EL (cell line): ENCODE results near the gene SUGCT.

Experiments used
- DNase-seq: peaks from one replicate; pipeline ENCODE4 v3.0.0-alpha.2; 2016

The SUGCT gene

GRCh38 chr7:40755438-40755837, 620.6 kb downstream of the SUGCT start:
- DNase-seq: no peak

DNA sequence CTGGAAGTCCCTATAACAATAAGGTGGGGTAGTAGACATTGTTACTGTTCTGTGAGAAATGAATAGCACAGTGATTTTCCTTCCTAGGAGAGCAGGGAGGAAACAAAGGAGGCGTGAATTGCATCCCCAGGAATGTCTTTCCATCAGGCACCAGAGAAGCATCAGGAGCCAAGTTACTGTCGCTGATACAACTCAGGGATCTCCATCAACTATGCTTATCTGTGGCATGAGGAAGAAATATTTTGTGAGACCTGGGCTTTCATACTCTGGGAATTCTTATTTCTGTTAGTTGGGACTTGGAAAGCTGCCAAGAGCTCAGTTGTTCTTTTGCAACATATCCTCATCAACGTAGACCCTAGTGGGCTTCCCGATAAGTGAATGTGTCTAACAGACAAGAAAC, 622.3 kb downstream of the SUGCT start:
- DNase-seq: no peak

DNA sequence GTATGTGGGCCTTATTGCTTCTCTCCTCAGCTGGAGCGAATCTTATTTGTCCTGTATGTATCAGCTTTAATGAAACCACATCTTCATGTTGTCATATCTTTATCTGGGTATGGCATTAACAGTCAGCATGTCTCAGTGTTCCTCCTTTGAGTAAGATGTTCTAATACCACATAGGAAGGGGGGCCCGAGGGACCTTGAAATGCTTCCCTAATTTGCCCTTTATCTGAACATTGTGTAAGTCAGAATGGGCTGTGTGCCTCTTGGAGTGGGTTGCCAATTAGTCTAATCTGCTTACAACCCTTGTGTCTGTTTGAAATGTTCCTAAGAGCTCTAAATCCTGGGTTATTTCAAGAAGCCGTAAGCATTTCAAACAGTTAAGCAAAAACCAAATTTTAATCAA, 623.8 kb downstream of the SUGCT start:
- DNase-seq: no peak

- no peak for DNase-seq
These were observed 625.6 kb downstream of the SUGCT start for GRCh38 chr7:40760293-40760964.

DNA sequence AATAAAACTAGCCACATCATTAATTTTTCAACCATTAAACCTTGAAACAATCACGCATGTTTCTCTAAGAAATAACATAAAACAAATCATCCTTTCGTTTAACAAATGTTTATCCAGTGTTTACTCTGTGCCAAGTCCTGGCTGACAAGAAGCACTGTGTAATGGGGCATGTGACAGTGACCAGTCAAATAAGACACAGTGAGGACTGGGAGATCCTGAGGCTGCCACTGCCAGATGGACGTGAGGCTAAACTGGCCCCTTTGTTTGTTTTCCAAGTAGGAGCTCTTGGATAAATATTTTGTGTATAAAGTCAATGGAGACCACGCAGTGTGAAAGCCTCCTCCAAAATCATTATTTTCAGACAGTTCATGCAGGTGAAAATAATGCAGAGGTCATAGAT, 626.2 kb downstream of the SUGCT start:
- no peak for DNase-seq

DNA sequence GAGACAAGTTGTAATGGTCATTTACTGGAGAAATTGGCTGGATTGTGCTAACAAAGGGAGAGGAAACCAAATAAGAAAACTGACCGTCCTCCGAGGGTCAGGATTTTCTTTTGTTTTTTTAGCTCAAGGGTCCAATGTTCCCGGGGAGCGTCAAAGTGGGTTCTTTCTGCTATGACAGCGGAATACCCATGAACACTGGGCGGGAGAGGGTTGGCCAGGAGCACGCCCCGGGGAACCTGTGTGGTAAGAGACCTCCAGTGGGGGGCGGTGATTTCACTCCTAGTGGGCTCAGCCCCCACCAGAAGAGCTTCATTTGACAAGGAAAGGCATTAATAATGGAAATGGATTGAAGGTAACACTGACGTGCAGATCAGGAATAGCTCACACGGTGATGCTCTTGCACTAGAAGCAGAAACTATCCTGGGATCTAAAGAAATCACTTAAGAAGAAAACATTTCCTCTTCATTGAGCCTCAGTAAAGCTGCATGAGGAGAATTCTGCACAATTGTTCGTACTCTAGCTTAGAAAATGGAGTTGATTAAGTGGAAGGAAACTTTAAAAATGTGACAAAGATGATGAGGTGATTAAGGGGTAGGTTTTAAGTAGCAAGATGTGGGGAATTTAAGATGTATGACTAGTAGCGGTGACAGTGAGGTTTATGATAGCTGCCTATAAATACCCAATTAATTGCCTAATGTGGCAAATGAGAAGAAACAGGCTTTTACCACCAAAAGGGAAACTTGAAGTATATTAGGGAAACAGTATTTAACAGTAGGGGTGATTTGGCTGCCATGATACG, 627.2 kb downstream of the SUGCT start:
- no peak for DNase-seq

- peak; percentile 61 for DNase-seq
These were observed 628.8 kb downstream of the SUGCT start for GRCh38 chr7:40763319-40764287.

DNA sequence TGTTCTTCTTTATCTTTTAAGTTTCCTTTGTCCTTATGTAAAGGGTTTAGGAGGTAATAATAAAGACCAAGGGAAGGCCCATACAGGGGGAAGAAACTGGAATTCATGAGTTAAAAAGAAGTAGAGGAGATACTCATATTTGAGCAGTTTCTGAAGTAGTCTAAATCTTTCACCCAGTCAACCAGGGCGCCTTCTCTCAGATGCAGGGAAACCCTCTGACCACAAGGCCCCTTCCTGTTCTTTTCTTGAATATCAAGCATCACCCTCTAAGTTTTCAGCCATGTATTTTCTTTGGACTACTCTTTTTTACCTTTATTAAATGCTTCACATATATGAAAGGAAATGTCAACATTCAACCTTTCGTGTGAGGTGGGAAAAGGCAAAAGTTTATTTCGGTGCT, 630.8 kb downstream of the SUGCT start:
- DNase-seq: no peak

DNA sequence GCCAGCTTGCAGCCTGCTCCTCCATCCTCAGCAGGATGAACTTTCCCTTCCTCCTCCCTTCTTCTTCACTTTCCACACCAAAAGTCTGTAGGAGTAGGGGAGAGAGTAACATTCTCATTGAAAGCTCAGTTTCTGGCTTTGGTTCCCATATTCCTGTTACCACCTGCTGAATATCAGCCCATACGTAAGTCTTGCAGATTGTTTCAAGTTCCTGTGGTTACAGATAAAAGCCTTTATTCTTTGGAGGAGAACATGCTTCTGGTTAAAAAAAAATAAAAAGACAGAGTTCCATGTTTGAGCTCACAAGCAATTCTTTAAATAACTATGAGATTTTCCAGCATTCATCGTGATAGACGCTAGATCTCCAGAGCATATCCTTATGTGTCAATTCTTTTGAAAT, 637.3 kb downstream of the SUGCT start:
- no peak for DNase-seq

- DNase-seq: no peak
These were observed 638.9 kb downstream of the SUGCT start for GRCh38 chr7:40773656-40774055.

- no peak for DNase-seq
These were observed 641.1 kb downstream of the SUGCT start for GRCh38 chr7:40775877-40776276.

DNA sequence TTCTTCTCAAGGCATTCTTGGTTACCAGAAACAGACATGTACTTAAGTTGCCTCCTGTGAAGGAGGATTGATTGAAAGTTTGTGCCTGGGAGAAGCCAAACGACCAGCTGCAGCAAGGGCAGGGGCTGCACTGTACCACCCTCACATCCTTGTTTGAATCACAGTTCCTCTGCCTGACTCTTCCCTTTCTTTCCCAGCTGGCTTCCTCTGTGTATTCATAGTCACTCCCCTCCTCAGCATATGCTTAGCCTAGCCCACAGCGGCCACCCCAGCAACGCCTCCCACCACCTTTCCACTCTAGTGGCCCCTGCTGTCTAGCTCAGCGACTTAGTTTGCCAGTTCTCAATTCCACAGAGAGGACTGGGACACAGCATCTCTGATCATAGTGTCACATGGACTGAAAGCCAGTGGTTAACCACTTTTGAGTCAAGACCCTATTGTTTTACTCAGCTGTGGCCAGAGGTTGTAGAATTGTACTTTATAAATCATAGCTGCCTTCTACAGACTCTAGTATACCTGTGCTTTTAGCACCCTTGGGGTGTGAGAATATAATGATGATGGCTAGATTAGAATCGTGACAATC, 643.0 kb downstream of the SUGCT start:
- DNase-seq: no peak

DNA sequence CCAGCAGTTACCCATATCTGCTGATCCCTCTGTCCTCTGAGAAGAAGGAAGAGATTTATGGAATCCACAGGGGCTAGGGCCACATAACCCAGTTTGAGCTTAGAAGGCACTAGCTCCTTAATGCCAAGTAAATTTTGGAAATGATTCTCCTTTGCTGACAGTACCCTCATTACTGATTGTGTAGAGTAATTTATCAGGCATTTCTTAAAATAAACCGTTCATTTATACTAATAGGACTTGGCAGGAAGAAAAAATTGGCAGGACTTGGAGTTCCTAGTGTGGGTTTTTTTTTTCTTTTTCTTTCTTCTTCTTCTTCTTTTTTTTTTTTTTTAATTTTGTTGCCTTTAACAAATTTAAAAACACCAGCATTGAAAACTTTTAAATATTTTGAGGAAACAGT, 645.7 kb downstream of the SUGCT start:
- no peak for DNase-seq

DNA sequence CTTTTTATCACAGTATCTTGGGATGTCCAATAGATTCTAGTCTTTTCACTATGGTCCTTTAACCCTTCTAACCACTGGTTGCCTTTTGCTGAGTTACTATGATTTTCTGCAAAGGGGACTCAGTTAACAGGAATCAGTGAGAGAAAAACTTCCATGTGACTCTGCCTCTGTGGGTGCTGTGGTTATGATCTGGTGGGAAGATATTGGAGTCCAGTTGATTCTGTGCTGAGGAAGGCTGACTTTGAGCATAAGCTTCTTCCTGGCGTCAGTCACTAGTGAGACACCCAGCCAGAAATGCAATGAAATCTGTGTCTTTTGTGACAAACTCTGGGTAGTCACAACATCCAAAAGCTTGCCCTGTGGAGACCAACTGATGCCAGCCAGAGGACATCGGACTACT, 648.0 kb downstream of the SUGCT start:
- DNase-seq: no peak

DNA sequence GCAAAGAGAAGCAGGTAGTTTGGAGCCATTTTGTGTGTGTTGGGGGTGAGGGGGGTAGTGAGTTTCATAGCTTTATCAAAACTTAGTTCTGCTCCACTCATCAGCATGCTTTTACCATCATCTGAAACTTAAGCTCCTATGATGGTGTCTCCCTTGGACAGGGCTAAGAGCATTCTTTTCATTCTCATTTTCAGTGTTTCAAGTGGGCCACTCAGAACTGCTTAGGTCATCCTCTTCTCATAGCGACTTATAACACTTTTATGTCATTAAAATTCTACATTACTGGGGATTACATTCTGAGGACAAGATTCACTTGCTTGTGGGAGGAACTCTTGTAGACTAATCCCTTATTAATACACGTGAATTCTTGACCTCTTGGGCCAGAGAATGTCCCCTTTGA, 649.4 kb downstream of the SUGCT start:
- DNase-seq: no peak

- no peak for DNase-seq
These were observed 652.1 kb downstream of the SUGCT start for GRCh38 chr7:40786909-40787308.

GRCh38 chr7:40793132-40793531, 658.3 kb downstream of the SUGCT start:
- peak; percentile 49 for DNase-seq

- no peak for DNase-seq
These were observed 660.8 kb downstream of the SUGCT start for GRCh38 chr7:40795607-40796006.

DNA sequence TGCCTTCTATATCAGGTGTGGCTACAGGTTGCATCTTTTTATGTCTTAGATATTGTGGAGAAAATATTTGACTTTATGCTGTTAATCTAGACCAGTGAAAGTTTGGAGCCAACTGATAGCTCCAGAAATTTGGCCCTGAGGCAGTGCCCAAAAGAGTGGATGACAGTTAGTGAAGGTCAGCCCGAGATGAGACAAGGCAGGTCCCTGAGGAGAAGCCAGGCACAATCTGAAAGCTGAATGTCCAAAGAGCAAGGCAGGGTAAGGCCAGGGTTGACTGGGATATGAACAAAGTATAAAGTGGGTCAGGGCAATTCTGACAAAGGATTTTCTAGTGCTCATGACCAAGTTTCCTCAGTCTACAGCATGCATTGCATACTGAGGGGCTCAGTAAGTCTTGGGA, 661.9 kb downstream of the SUGCT start:
- DNase-seq: no peak

GRCh38 chr7:40798613-40799012, 663.8 kb downstream of the SUGCT start:
- DNase-seq: no peak

- DNase-seq: no peak
These were observed 664.9 kb downstream of the SUGCT start for GRCh38 chr7:40799493-40800403.

GRCh38 chr7:40800771-40801170, 666.0 kb downstream of the SUGCT start:
- no peak for DNase-seq
